ENCODE data around the gene PTPN13.

- TF ChIP-seq CTCF (conservative IDR thresholded peaks at IDR 0.05; ENCODE audit: low read depth, low read length) (no peak), EZH2phosphoT487 (IDR thresholded peaks at IDR 0.05; ENCODE audit: borderline replicate concordance, low read length) (no peak)
Measured at GRCh38 chr4:86809809-86810208, 215.7 kb downstream of the PTPN13 start.
